ENCODE data around the gene KRTAP3-2.

DNA sequence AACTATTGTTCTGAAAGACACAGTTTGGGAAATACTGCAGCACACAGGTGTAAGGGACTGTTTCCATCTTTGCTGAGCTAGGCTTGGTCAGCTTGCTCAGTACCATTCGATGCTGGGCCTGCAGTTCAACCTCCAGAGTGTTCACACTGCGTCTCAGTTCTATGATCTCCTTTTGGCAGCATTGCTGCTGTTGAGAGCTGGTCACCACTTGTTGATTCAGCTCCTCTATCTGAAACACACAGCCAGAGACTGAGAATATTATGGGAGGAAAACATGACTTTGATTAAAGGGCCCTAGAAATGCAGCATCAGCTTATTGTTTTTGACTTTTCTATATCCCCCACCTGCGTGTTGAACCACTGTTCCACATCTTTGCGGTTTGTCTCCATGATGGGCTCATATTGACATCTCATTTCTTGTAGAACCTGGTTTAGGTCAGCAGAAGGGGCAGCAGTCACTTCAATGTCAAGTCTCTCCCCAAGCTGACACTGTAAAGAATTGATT, 37.6 kb downstream of the KRTAP3-2 start:
- TF ChIP-seq POLR2A (IDR thresholded peaks at IDR 0.05) = no peak
- no peak for TF ChIP-seq CTCF (IDR thresholded peaks at IDR 0.05 in 4 of 5, conservative IDR thresholded peaks at IDR 0.05 in 1 of 5)
